HG03342 (cell line): ENCODE measurements around the gene NGDN.

Experiments used
- ATAC-seq: cut with Tn5 transposase; IDR thresholded peaks from one replicate; pipeline ENCODE4 v1.9.1; 2021; ENCODE audit warnings: mild to moderate bottlenecking, moderate library complexity; ENCODE audit not compliant: unreplicated experiment

NGDN gene

DNA sequence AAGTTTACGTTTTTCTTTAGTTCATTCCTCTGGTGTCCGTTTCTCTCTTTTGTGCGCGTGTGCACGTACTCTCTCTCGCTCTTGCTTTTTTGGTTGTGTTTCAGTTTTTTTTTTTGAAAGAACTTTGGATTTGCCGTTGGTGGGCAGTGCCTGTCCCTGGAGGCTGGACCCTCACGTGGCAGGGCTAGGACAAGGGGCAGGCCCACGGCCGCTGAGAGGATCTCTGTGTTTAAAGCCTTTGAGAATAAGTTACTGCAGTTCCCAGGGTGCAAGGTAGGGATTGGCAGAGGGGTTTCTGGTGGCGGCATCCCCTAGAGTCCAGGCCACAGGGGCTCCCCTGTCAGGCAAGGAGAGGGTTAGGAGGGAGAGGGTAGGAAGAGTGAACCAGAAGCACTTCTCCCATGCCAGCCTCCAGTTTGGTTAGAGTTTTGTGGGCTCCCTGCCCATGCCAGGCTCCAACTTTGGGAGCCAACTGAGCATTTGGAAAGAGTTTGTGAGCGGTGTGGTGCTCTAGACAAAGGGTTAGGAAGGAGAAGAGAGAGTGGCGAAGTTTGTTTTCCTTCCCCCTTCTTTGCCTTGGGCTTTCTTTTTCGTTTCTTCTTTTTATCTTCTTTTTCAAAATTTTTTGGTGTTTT lies 51.5 kb downstream of the NGDN start:
- ATAC-seq: no peak

GRCh38 chr14:23521785-23522640 lies 52.5 kb downstream of the NGDN start:
- no peak for ATAC-seq

- no peak for ATAC-seq
Measured at GRCh38 chr14:23522643-23523198, 53.2 kb downstream of the NGDN start.

- no peak for ATAC-seq
Measured at GRCh38 chr14:23523229-23524016, 53.9 kb downstream of the NGDN start.

DNA sequence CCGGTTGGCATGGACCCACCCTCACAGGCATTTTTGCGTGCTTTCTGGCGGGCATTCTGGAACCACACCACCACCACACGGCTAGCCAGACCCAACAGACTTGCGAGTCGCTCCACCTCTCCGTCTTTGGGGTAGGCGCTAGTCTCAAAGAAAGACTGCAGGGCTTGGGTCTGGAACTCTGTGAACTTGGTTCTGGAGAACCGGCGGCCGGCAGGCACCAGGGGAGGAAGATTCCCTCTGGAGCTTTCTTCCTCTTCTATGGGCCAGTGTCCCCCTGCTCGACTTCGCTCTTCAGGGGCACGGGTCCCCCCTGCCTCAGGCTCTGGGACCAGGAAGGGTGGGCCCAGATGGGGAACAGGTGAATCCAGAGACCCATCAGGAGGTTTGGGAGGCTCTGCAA lies 55.5 kb downstream of the NGDN start:
- ATAC-seq: no peak

- no peak for ATAC-seq
Measured at GRCh38 chr14:23525611-23526010, 56.1 kb downstream of the NGDN start.
